Activated T-cell treated with anti-CD3 and anti-CD28 coated beads, Interleukin-2, amount 50 U/mL, for 24 hours (primary cell): ENCODE measurements around the gene NFIX.

Experiments
- DNase-seq: peaks from one replicate; pipeline ENCODE4 v3.0.0-alpha.2; 2020
- H3K27ac Mint-ChIP-seq: 2 replicates; pipeline ENCODE4 v1.8.0; 2020; ENCODE audit warnings: mild to moderate bottlenecking, mixed read lengths
- H3K27me3 Mint-ChIP-seq: 2 replicates; pipeline ENCODE4 v1.8.0; 2020; ENCODE audit warnings: mixed read lengths
- H3K36me3 Mint-ChIP-seq: 2 replicates; pipeline ENCODE4 v1.8.0; 2020; ENCODE audit warnings: low read depth, mixed read lengths
- H3K4me1 Mint-ChIP-seq: 2 replicates; pipeline ENCODE4 v1.8.0; 2020; ENCODE audit warnings: low read depth, mixed read lengths
- H3K4me3 Mint-ChIP-seq: 2 replicates; pipeline ENCODE4 v1.8.0; 2020; ENCODE audit warnings: mild to moderate bottlenecking, moderate library complexity, mixed read lengths
- H3K9me3 Mint-ChIP-seq: 2 replicates; pipeline ENCODE4 v1.8.0; 2020; ENCODE audit warnings: mixed read lengths

NFIX gene

GRCh38 chr19:13060964-13061927, 66.0 kb downstream of the NFIX start:
- peak; percentile 87 for DNase-seq
- Mint-ChIP-seq H3K27me3 (peaks cover 22% of the 10 kb centered on the region), H3K4me3 (peak overlapping the region; percentile 70), H3K4me1 (peaks cover 8% of the 10 kb centered on the region), H3K9me3 (no peaks in the 10 kb centered on the region), H3K36me3 (no peaks in the 10 kb centered on the region), H3K27ac (no peak overlapping the region)

DNA sequence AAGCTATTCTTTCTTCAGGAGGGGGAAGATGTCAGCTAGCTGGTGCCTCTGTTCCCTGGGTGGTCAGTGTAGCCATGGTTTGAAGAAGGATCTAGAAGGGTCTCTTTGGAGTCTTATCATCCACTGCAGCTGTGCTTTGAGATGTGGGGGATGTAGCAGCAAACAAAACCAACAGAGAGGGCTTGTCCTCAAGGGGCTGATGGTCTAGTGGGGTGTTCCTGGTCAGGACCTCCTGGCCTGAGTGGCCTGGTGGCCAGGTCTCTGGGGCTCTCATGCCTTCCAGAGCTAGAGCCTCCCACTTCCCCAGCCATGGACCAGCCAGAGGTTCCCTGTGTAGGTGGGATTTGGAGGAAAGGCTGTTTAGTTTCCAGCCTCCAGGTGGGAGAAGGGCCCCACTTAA, 67.0 kb downstream of the NFIX start:
- Mint-ChIP-seq H3K27me3 (peaks cover 22% of the 10 kb centered on the region), H3K4me1 (peaks cover 8% of the 10 kb centered on the region), H3K4me3 (no peak overlapping the region), H3K27ac (no peak overlapping the region), H3K9me3 (no peaks in the 10 kb centered on the region), H3K36me3 (no peaks in the 10 kb centered on the region)
- DNase-seq, result no peak

DNA sequence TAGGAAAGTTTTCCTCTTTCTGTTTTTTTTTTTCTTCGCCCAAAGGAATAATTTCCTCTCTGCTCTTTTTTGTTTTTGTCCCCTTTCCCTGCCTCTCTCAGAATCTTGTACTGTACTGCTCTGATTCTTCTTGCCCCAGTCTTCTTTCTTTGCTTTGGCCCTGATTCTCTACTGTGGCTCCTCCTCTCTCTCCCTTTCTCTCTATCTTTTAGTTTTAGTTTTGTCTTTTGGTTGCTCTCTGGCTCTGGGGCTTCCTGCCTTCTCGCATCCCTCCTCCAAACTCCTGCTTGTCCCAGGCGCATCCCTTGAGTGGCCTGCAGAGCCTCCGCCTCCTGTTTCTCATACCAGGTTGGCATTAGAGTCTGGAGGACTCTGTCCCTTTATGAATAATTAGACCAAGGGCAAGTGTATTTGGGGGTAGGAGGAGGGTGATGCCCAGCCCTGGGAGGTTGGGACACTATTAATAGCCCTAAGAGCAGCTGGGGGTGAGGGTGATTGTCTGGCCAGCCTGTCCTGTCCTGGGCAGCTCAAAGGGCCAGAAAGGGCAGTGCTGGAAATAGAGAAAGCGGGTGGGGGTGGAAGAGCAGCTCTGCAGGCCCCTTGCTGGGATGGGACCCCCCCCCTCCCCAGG, 68.3 kb downstream of the NFIX start:
- Mint-ChIP-seq H3K4me1 (peaks cover 8% of the 10 kb centered on the region), H3K27me3 (peaks cover 22% of the 10 kb centered on the region), H3K27ac (no peak overlapping the region), H3K4me3 (no peak overlapping the region), H3K36me3 (no peaks in the 10 kb centered on the region), H3K9me3 (no peaks in the 10 kb centered on the region)
- no peak for DNase-seq

DNA sequence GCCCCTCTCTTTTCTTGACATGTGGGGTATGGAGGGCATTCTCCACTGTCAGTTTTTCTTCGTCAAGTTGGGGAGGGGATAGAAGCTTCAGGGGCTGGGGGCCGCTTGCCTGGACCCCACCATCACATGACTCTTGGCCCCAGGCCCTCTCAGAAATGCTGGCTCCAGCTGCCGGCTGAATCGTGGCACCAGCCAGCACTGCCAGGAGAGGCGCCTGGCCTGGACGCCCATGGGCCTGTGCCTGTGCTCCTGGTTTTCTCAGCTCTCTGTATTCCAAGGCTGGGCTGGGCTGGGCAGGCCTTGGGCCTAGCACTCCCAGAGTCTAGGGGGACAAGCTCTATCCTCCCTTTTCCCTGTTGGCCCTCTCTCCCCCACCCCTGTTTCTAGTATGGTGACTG, 68.8 kb downstream of the NFIX start:
- Mint-ChIP-seq H3K27ac (no peak overlapping the region), H3K36me3 (no peaks in the 10 kb centered on the region), H3K4me3 (no peak overlapping the region), H3K9me3 (no peaks in the 10 kb centered on the region), H3K4me1 (peaks cover 8% of the 10 kb centered on the region), H3K27me3 (peaks cover 22% of the 10 kb centered on the region)
- DNase-seq, result no peak

DNA sequence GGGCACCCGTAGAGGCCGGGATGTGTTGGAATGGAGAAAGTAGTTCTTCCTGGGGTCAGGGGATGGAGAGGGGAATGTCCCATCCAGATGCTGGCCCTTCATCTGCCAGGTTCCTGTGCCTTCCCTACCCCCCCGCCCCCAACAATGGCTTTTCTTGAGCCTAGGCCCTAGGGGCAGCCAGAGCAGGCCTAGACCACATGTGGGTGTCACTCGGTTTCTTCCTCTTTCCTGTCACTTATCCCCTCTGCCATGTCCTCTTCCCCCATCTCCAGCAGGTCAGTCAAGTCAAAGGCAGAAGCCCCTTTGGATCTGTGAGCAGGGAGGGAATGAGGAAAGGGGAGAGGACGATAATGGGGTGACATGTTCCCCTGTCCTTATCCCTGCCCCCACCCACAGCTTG, 71.0 kb downstream of the NFIX start:
- no peaks in the 10 kb centered on the region for H3K36me3 Mint-ChIP-seq
- H3K27ac Mint-ChIP-seq, result no peak overlapping the region
- H3K27me3 Mint-ChIP-seq, result peaks cover 16% of the 10 kb centered on the region
- no peak for DNase-seq
- peaks cover 3% of the 10 kb centered on the region for H3K4me1 Mint-ChIP-seq
- H3K4me3 Mint-ChIP-seq, result no peak overlapping the region
- H3K9me3 Mint-ChIP-seq, result no peaks in the 10 kb centered on the region

GRCh38 chr19:13066933-13067807, 71.9 kb downstream of the NFIX start:
- Mint-ChIP-seq H3K9me3 (no peaks in the 10 kb centered on the region), H3K27ac (no peak overlapping the region), H3K27me3 (peaks cover 9% of the 10 kb centered on the region), H3K36me3 (no peaks in the 10 kb centered on the region), H3K4me1 (no peaks in the 10 kb centered on the region), H3K4me3 (no peak overlapping the region)
- DNase-seq, result no peak

DNA sequence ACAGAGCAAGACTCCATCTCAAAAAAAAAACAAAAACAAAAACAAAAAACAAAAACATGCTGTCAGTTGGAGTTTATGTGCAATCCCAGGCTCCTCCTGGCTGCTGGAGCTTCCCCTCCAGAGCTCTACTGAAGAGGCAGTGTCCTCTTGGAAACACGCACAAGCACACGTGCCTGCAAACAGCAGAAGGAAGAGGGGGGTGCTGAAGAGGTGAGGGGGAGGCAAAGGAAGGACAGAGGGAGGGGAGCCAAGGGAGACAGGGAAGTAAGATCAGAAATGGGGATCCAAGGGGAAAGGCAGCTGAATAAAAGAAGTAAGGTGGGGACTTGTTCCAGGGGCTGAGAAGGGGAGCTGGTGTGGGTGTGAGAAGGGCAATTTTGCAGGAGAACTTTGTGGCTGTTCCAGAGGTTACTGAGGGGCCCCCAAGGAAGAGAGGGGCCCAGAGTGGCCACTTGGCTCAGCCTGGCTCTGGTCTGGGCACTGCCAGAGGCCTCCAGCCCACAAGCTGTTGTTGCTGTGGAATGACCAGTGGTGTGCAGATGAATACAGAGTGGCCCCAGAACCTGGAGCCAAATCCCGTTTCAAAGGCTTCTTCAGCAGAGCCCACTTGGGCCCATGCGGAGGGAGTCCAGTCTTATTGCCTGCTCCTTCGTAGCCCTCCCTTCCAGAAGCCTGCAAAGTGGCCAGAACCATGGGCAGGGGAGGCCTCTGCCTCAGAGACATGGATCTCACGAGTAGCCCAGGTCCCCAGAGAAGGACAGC, 73.0 kb downstream of the NFIX start:
- H3K4me3 Mint-ChIP-seq, result no peak overlapping the region
- no peak overlapping the region for H3K27ac Mint-ChIP-seq
- H3K36me3 Mint-ChIP-seq, result no peaks in the 10 kb centered on the region
- DNase-seq, result no peak
- peaks cover 4% of the 10 kb centered on the region for H3K27me3 Mint-ChIP-seq
- no peaks in the 10 kb centered on the region for H3K4me1 Mint-ChIP-seq
- no peaks in the 10 kb centered on the region for H3K9me3 Mint-ChIP-seq

DNA sequence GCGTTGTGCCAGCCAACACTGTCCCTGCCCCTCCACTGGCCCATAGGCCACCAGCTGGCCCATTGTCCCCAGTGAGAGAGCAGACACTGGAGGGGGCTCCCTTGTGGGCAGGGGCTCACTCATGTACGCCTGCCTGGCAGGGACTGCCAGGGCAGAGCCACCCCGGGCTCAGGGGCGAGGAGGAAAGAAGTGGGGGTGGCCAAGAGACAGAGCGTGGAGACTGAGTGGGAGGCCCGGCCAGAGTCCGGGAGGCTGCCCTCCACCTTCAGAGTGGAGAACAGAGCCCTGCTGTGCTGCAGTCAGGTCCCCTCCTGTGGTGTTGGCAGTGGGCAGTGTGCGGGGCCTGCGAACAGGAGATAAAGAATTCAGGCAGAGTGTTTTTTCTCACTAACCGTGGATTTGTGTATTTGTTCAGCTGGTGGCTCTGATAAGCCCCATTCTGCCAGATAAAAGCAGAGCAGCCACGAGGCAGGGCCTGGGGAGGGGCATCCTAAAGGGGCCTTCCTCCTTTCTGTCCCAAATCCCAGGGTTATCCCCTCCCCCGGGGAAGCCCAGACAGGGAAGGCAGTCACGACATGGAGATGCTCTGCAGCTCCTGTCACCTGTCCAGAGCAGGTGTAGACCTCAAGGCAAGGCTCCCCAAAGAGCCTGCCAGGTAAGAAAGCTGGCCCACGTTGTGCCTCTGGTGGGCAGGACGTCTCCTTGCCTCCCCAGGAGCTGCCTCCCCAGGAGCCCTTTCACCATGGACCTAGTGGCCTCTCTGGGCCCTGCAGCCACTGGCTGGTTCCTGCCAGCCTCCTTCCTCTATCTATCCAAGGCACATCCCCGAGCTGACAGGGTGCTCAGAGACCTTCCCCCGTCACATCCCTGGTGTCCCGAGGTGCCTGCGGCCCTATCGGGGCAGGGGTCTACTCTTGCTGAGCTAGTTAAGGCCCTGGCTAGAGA, 74.4 kb downstream of the NFIX start:
- no peak for DNase-seq
- H3K27ac Mint-ChIP-seq, result no peak overlapping the region
- H3K27me3 Mint-ChIP-seq, result no peaks in the 10 kb centered on the region
- no peaks in the 10 kb centered on the region for H3K4me1 Mint-ChIP-seq
- H3K36me3 Mint-ChIP-seq, result no peaks in the 10 kb centered on the region
- no peak overlapping the region for H3K4me3 Mint-ChIP-seq
- H3K9me3 Mint-ChIP-seq, result no peaks in the 10 kb centered on the region

DNA sequence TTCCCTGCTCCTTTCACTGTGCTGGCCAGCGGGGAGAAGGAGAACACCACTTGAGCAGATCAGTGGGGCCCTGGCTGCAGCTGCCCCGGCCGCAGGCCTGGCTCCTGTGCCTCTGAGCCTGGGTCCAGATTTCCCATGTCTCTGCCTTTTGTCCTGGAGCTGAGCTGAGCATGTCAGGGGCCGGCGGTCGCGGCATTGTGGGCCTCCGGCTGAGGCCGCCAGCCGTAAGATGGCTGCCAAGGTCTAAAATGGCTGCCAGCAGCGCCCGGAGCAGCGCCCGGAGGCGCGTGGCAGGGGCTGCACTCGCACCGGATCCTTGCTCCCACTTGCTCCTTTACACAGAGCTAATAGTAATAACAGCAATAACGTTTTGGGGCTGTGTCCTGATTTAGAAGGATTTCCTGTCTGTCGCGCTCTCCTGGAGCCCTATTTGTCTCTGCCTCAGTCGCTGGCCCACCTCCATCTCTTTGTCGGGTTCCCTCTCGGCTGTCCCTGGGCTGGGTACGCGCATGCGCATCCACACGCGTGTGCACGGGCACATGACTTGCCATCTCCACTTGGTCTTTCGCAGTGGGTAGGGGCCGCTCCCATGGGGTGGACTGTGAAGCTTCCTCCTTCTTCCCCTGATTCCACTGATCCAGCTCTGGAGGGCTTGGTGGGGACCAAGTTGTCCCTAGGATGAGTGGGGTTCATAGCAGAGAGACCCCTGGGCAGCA, 75.3 kb downstream of the NFIX start:
- Mint-ChIP-seq H3K4me3 (no peak overlapping the region), H3K9me3 (no peaks in the 10 kb centered on the region), H3K4me1 (no peaks in the 10 kb centered on the region), H3K27me3 (no peaks in the 10 kb centered on the region), H3K36me3 (no peaks in the 10 kb centered on the region), H3K27ac (no peak overlapping the region)
- no peak for DNase-seq

DNA sequence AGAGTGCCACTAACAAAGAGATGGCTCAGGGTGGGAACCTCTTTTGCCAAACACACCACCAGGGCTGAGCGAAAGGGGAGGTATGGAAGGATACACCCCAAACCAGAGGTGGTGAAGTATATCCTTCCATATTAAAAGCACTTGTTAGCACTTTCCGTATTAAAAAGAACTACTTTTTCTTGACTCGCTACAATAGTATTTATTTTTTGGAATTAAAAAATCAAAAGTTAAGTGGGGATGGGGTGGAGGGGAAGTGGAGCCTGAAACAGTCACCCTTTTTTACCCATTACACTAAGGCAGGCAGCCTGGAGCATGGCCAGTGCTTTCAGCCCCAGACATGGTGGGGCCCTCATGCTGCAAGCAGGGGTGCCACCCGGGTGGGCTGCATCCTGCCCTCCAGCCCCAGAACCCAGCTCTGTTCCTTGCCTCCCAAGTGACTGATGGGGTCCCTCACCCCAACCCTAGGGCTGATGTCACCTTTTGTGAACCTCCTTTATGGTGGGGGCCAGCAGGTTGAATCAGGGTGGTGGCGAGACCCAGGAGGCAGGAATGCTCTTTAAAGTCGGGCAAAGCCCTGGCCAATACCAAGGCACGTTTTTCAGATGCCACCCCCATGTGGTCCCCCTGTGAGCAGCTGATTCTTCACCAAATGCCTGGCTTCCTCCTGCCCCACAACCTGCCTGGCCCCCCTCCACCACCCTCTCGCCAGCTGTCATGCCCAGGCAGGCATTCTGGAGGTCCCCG, 76.3 kb downstream of the NFIX start:
- H3K36me3 Mint-ChIP-seq, result no peaks in the 10 kb centered on the region
- H3K4me3 Mint-ChIP-seq, result no peak overlapping the region
- no peaks in the 10 kb centered on the region for H3K4me1 Mint-ChIP-seq
- no peak overlapping the region for H3K27ac Mint-ChIP-seq
- no peak for DNase-seq
- no peaks in the 10 kb centered on the region for H3K27me3 Mint-ChIP-seq
- H3K9me3 Mint-ChIP-seq, result no peaks in the 10 kb centered on the region

DNA sequence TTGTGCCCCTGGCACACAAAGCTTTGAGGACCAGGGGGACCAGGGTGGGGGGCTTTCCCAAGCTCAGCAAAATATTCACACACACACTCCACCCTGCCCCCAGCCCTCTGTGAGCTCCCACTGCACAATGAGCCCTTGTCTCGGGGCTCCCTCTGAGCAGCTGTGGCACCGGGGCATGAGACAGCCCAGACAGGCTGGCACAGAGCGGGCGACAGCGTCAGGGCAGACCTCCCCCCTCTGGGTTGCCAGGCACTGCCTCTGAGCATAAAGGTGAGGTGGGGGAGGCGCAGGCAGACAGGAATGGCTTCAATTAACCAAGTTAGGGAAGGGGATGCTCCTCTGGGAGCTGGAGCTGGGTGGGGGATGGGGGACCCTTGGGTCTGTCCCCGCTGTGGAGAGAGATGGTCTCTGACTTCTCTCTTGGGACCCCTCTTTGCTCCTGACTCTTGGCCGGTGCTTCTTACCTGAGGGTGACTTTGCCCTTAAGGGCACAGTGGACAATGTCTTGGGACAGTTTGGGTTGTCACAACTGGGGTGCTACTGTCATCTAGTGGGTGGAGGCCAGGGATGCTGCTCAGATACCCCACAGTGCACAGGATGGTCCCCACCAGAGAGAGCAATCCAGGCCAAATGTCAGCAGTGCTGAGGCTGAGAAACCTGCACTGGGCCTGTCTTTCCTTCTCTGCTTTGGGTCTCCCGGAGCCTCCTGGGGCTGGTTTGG, 77.1 kb downstream of the NFIX start:
- H3K4me3 Mint-ChIP-seq, result no peak overlapping the region
- DNase-seq, result no peak
- no peaks in the 10 kb centered on the region for H3K4me1 Mint-ChIP-seq
- H3K27me3 Mint-ChIP-seq, result no peaks in the 10 kb centered on the region
- H3K27ac Mint-ChIP-seq, result no peak overlapping the region
- no peaks in the 10 kb centered on the region for H3K9me3 Mint-ChIP-seq
- no peaks in the 10 kb centered on the region for H3K36me3 Mint-ChIP-seq

DNA sequence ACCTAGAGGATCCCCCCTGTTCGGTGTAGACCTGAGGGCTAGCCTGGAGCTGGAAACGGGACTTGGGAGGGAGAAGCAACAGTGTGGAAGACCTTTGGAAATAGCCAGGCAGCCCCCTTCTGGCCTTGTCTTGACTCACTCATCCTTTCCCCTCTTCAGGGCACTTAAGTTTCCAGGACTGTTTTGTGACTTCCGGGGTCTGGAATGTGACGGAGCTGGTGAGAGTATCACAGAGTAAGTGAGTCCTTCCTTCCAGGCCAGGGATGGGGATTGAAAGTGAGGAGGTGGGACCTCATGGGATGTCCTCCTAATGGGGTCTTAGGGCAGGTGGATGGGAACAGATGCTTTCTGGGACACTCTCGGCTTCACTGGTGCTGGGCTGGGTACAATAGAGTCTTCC, 78.0 kb downstream of the NFIX start:
- H3K36me3 Mint-ChIP-seq, result no peaks in the 10 kb centered on the region
- no peak overlapping the region for H3K4me3 Mint-ChIP-seq
- H3K9me3 Mint-ChIP-seq, result no peaks in the 10 kb centered on the region
- no peaks in the 10 kb centered on the region for H3K4me1 Mint-ChIP-seq
- DNase-seq, result no peak
- no peak overlapping the region for H3K27ac Mint-ChIP-seq
- no peaks in the 10 kb centered on the region for H3K27me3 Mint-ChIP-seq
